NCI-H748 treated with DMSO at 0.1 percent for 48 hours (cell line): ENCODE data around the gene BEGAIN.

Source experiments
- DNase-seq: peaks from one replicate; lab custom pipeline; 2025; lab: John Stamatoyannopoulos, UW

The BEGAIN gene

GRCh38 chr14:100567877-100568163 lies 19.4 kb downstream of the BEGAIN start:
- no peak for DNase-seq

GRCh38 chr14:100567009-100567876 lies 20.0 kb downstream of the BEGAIN start:
- DNase-seq = no peak

GRCh38 chr14:100566586-100566985 lies 20.6 kb downstream of the BEGAIN start:
- DNase-seq = no peak

GRCh38 chr14:100566119-100566518 lies 21.1 kb downstream of the BEGAIN start:
- DNase-seq = no peak

GRCh38 chr14:100565650-100566049 lies 21.6 kb downstream of the BEGAIN start:
- no peak for DNase-seq

GRCh38 chr14:100564512-100564911 lies 22.7 kb downstream of the BEGAIN start:
- no peak for DNase-seq

- no peak for DNase-seq
Measured at GRCh38 chr14:100562751-100563150, 24.5 kb downstream of the BEGAIN start.

GRCh38 chr14:100561005-100561404 lies 26.2 kb downstream of the BEGAIN start:
- no peak for DNase-seq

- DNase-seq = no peak
Measured at GRCh38 chr14:100560471-100560870, 26.7 kb downstream of the BEGAIN start.

- no peak for DNase-seq
Measured at GRCh38 chr14:100559455-100559854, 27.8 kb downstream of the BEGAIN start.

- DNase-seq = no peak
Measured at GRCh38 chr14:100558966-100559365, 28.3 kb downstream of the BEGAIN start.

GRCh38 chr14:100558226-100558625 lies 29.0 kb downstream of the BEGAIN start:
- DNase-seq = no peak

GRCh38 chr14:100557658-100558057 lies 29.6 kb downstream of the BEGAIN start:
- DNase-seq = no peak

GRCh38 chr14:100556936-100557505 lies 30.2 kb downstream of the BEGAIN start:
- DNase-seq = no peak

- no peak for DNase-seq
Measured at GRCh38 chr14:100556140-100556475, 31.1 kb downstream of the BEGAIN start.

- DNase-seq = no peak
Measured at GRCh38 chr14:100555436-100556139, 31.6 kb downstream of the BEGAIN start.

GRCh38 chr14:100554696-100555320 lies 32.4 kb downstream of the BEGAIN start:
- no peak for DNase-seq

GRCh38 chr14:100554082-100554677 lies 33.0 kb downstream of the BEGAIN start:
- DNase-seq = no peak

GRCh38 chr14:100553471-100553870 lies 33.7 kb downstream of the BEGAIN start:
- no peak for DNase-seq

GRCh38 chr14:100552524-100553125 lies 34.6 kb downstream of the BEGAIN start:
- no peak for DNase-seq

- DNase-seq = no peak
Measured at GRCh38 chr14:100551056-100551455, 36.2 kb downstream of the BEGAIN start.
